GM21786 (cell line): Measurements from ENCODE around the gene KCTD12.

Experiments used
- ATAC-seq: cut with Tn5 transposase; IDR thresholded peaks from one replicate; pipeline ENCODE4 v1.9.1; 2021; ENCODE audit not compliant: unreplicated experiment

The KCTD12 gene

GRCh38 chr13:76860706-76861105 is 25.5 kb downstream of the KCTD12 start:
- ATAC-seq: no peak

GRCh38 chr13:76854894-76855293 is 31.3 kb downstream of the KCTD12 start:
- no peak for ATAC-seq

- no peak for ATAC-seq
Measured at GRCh38 chr13:76853921-76854608, 32.1 kb downstream of the KCTD12 start.

GRCh38 chr13:76853481-76853880 is 32.7 kb downstream of the KCTD12 start:
- no peak for ATAC-seq

- ATAC-seq: no peak
Measured at GRCh38 chr13:76852986-76853385, 33.2 kb downstream of the KCTD12 start.

- ATAC-seq: no peak
Measured at GRCh38 chr13:76851961-76852360, 34.2 kb downstream of the KCTD12 start.

- no peak for ATAC-seq
Measured at GRCh38 chr13:76849493-76849892, 36.7 kb downstream of the KCTD12 start.

GRCh38 chr13:76848596-76848995 is 37.6 kb downstream of the KCTD12 start:
- no peak for ATAC-seq

- ATAC-seq: no peak
Measured at GRCh38 chr13:76846363-76846762, 39.8 kb downstream of the KCTD12 start.

GRCh38 chr13:76845865-76846264 is 40.3 kb downstream of the KCTD12 start:
- no peak for ATAC-seq

- ATAC-seq: no peak
Measured at GRCh38 chr13:76845367-76845766, 40.8 kb downstream of the KCTD12 start.

- no peak for ATAC-seq
Measured at GRCh38 chr13:76837801-76838200, 48.4 kb downstream of the KCTD12 start.

GRCh38 chr13:76836311-76836710 is 49.9 kb downstream of the KCTD12 start:
- ATAC-seq: no peak

GRCh38 chr13:76833441-76833954 is 52.7 kb downstream of the KCTD12 start:
- no peak for ATAC-seq

- ATAC-seq: no peak
Measured at GRCh38 chr13:76832258-76832988, 53.8 kb downstream of the KCTD12 start.

- no peak for ATAC-seq
Measured at GRCh38 chr13:76830805-76831204, 55.4 kb downstream of the KCTD12 start.
